Psoas muscle (tissue), 8 donors: ENCODE results near the gene IER2. TPM values are rescaled to one million over a fixed set of nuclear protein-coding genes. Genes with fewer than 3 reads are reported as not detected.

Experiments used
- ATAC-seq, 4 donors: fragments of 200-7000 bp; cut with Tn5 transposase; one replicate each; pipeline ENCODE4 v1.9.1; 2020; ENCODE audit warnings: moderate library complexity in 3 of 4, mild to moderate bottlenecking in 2 of 4
- DNase-seq, 2 donors: peaks; one replicate each; pipeline ENCODE4 v3.0.0-alpha.2; 2020
- H3K27ac ChIP-seq: fragments of 200-600 bp; one replicate; pipeline ENCODE4 v1.8.0; 2022
- H3K27me3 ChIP-seq, 3 donors: fragments of 200-600 bp in 1 of 3; one replicate each; pipeline versions ENCODE4 v1.6.1 to v1.8.0; 2013 to 2022; ENCODE audit warnings: low read length in 2 of 3, mild to moderate bottlenecking in 2 of 3, moderate library complexity in 1 of 3; ENCODE audit not compliant: insufficient read depth in 3 of 3
- H3K36me3 ChIP-seq, 2 donors: fragments of 200-600 bp in 1 of 2; one replicate each; pipeline versions ENCODE4 v1.6.1 to v1.8.0; 2013 to 2022; ENCODE audit warnings: low read depth in 1 of 2, mild to moderate bottlenecking in 1 of 2, moderate library complexity in 1 of 2; ENCODE audit not compliant: insufficient read depth in 1 of 2
- H3K4me1 ChIP-seq: fragments of 200-600 bp; one replicate; pipeline ENCODE4 v1.8.0; 2022
- H3K4me3 ChIP-seq: fragments of 200-600 bp; one replicate; pipeline ENCODE4 v1.8.0; 2022; ENCODE audit warnings: mild to moderate bottlenecking
- H3K9me3 ChIP-seq: fragments of 200-600 bp; one replicate; pipeline ENCODE4 v1.8.0; 2022
- CTCF ChIP-seq: fragments of 200-600 bp; IDR thresholded peaks from one replicate; pipeline ENCODE4 v1.8.0; 2022; ENCODE audit warnings: antibody characterized with exemption
- WGBS, 3 donors: extraction: QIAGEN DNeasy Blood & Tissue Kit; methylation state at CpG; one replicate each; pipeline versions ENCODE4 v1.1.6 to v1.1.7; 2013; 5-methylcytosine and 5-hydroxymethylcytosine counted together
- intact Hi-C, 2 donors: fragments of 100-400 bp; cut with DNase I; formaldehyde crosslinking; loops; one replicate each; pipeline versions ENCODE4 v1.11.0 to v1.14.2; 2022
- polyA plus RNA-seq, 3 donors: library from polyadenylated mRNA; stranded (reverse); fragments of 200-250 nt; gene quantifications; one replicate each; pipeline ENCODE4 v1.2.3, GENCODE V29; 2013
- total RNA-seq, 4 donors: library from RNA; stranded (reverse); fragmentation: NEBNext Ultra II Directional in 2 of 4; extraction: Animal tissue kit (Norgen Biotek cat#: 25700) in 2 of 4; gene quantifications; one replicate each; pipeline versions ENCODE4 v1.2.1 to v1.2.4, GENCODE V29; 2021 to 2023
- donor health status: healthy with polysubstance abuse.
- donor health status: DM: no; HTN: no; CAD: no; lungs with moderate emphysema.
- donor health status: Bipolar disorder and iron deficiency.
- donor health status: healthy.
- donor health status: DM: yes; HTN: yes; CAD: no.
- donor health status: DM: no; HTN: no; CAD: no.
- donor health status: DM: no; HTN: no; CAD: no.
- donor health status: DM: yes; HTN: yes; CAD: no.

Gene IER2
- total and polyA plus RNA-seq, 7 donors: 12.9 to 62.7 (median 29.0) TPM

- peak overlapping the region; percentile 30 for H3K27ac ChIP-seq
- ATAC-seq: no peak
Measured at GRCh38 chr19:13133241-13133870, 16.9 kb upstream of the IER2 start.

GRCh38 chr19:13134626-13135025, 15.6 kb upstream of the IER2 start:
- WGBS, 3 donors: 64 to 83% (median 76%) methylated on average over 3 of the region's 3 CpGs
- no peak overlapping the region for H3K4me3 ChIP-seq

More at GRCh38 chr19:13133241-13133870, 16.9 kb upstream of the IER2 start:
- no peaks in the 10 kb centered on the region for H3K9me3 ChIP-seq
- no peak overlapping the region for H3K4me3 ChIP-seq
- H3K4me1 ChIP-seq: no peaks in the 10 kb centered on the region
- peaks cover 0 to 33% of the 10 kb centered on the region in 2 donors for H3K36me3 ChIP-seq
- DNase-seq: no peak
- no peaks in the 10 kb centered on the region for H3K27me3 ChIP-seq
- WGBS, 3 donors: 57 to 66% (median 59%) methylated on average over 12 of the region's 12 CpGs
- TF ChIP-seq CTCF: no peak
- intact Hi-C loops: no loop called here

GRCh38 chr19:13135068-13136062, 14.8 kb upstream of the IER2 start:
- Histone ChIP-seq H3K27me3 (no peaks in the 10 kb centered on the region), H3K9me3 (no peaks in the 10 kb centered on the region), H3K36me3 (peaks cover 0 to 44% of the 10 kb centered on the region in 2 donors), H3K4me1 (no peaks in the 10 kb centered on the region), H3K4me3 (no peak overlapping the region), H3K27ac (no peak overlapping the region)
- ATAC-seq (peak in 1 of 4 donors; percentile 3), DNase-seq (no peak)
- 91 to 94% (median 94%) methylated on average over 49 to 60 of the region's 60 CpGs for WGBS, 3 donors
- intact Hi-C loops: no loop called here
- no peak for TF ChIP-seq CTCF

More at GRCh38 chr19:13134626-13135025, 15.6 kb upstream of the IER2 start:
- ATAC-seq: peak; percentile 51 to 92 (median 88)
- H3K36me3 ChIP-seq: peaks cover 0 to 42% of the 10 kb centered on the region in 2 donors
- TF ChIP-seq CTCF: no peak
- DNase-seq: no peak
- H3K9me3 ChIP-seq: no peaks in the 10 kb centered on the region
- H3K27me3 ChIP-seq: no peaks in the 10 kb centered on the region
- intact Hi-C loops: no loop called here
- no peak overlapping the region for H3K27ac ChIP-seq
- H3K4me1 ChIP-seq: no peaks in the 10 kb centered on the region

- Histone ChIP-seq H3K4me3 (no peak overlapping the region), H3K4me1 (no peaks in the 10 kb centered on the region), H3K9me3 (no peaks in the 10 kb centered on the region), H3K36me3 (peaks cover 0 to 44% of the 10 kb centered on the region in 2 donors), H3K27me3 (no peaks in the 10 kb centered on the region), H3K27ac (no peak overlapping the region)
- no peak for TF ChIP-seq CTCF
- intact Hi-C loops: no loop called here
- DNase-seq (no peak), ATAC-seq (no peak)
- WGBS, 3 donors: 89 to 92% (median 91%) methylated on average over 28 of the region's 28 CpGs
Measured at GRCh38 chr19:13137290-13137794, 12.9 kb upstream of the IER2 start.
